ENCODE data around the gene VENTX. TPM values are rescaled to one million over a fixed set of nuclear protein-coding genes. Genes with fewer than 3 reads are reported as not detected.
"Not testable (repeated sequence)": the region's sequence is repeated elsewhere in the genome, so short reads cannot be mapped to it uniquely, and the experiment has no call there.

Gene VENTX
- total RNA-seq, 2 donors from 2014 or later: 0.44 to 0.63 TPM

DNA sequence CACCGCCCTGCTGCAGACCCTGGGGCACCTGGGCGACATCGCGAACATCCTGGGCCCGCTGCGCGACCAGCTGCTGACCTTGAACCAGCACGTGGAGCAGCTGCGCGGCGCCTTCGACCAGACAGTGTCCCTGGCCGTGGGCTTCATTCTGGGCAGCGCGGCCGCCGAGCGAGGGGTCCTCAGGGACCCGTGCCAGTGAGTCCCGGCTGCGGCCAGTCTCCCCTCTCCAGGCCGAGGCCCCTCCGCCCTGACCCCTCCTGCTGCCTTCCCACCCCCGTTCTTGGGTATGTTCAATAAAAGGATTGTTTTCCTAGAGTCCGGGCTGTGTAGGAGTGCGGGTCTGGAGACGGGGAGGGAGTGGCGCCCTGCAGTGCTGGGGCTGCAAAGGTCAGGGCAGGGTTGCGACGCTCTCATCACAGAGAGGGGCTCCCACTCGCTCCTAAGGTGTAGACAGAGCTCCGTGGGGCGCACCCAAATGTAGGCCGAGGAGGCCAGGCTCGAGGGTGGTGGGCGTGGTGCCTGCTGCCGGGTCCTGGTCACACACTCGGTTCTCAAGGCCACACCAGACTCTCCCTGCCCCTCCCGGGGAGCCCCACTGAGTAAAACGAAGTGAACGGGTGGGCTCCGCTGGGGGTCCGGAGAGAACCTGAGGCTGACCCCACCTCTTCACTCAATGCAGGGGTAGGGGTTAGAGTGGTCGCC is 6.3 kb upstream of the VENTX start:
- Histone ChIP-seq H3K4me1 (peaks cover 0 to 20% of the 10 kb centered on the region in 2 donors), H3K36me3 (no peaks in the 10 kb centered on the region), H3K27ac (no peak overlapping the region), H3K4me3 (no peak overlapping the region), H3K9me3 (no peaks in the 10 kb centered on the region), H3K27me3 (peaks cover 5 to 19% of the 10 kb centered on the region in 2 donors)
- no peak for DNase-seq (ENCODE audit: low spot score)
- TF ChIP-seq, protein P1, sequence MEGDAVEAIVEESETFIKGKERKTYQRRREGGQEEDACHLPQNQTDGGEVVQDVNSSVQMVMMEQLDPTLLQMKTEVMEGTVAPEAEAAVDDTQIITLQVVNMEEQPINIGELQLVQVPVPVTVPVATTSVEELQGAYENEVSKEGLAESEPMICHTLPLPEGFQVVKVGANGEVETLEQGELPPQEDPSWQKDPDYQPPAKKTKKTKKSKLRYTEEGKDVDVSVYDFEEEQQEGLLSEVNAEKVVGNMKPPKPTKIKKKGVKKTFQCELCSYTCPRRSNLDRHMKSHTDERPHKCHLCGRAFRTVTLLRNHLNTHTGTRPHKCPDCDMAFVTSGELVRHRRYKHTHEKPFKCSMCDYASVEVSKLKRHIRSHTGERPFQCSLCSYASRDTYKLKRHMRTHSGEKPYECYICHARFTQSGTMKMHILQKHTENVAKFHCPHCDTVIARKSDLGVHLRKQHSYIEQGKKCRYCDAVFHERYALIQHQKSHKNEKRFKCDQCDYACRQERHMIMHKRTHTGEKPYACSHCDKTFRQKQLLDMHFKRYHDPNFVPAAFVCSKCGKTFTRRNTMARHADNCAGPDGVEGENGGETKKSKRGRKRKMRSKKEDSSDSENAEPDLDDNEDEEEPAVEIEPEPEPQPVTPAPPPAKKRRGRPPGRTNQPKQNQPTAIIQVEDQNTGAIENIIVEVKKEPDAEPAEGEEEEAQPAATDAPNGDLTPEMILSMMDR (IDR thresholded peaks at IDR 0.05): no peak

DNA sequence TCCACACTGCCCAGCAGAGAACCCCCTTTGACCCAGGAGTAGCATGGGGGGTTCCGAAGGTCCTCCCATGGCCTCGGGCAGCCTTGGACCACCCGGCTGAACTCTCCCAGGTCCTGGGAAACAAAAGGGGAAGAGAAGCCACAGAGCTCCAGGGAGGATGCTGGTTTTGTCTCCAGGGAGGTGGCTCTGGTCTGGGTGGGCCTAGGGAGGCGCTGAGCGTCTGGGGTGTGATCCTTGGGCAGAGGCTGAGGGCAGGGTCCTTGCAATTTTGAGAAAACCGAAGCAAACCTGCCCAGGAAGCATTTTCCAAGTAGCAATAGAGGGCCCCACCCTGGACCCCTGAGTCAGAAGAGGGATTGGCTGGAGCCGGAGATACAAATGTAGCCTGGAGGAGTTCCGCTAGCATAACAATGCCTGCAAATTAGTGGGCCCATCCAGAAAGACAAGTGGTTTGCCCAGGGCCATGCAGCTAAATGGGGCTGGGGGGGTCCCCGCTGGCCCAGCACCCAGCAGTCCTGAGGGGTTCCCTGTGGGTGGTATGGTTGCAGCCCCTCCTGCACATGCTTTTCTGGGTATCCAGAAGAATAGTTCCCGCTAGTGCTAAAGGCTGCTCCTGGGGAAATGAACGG is 5.6 kb upstream of the VENTX start:
- H3K27me3 ChIP-seq: peaks cover 6 to 25% of the 10 kb centered on the region in 2 donors
- no peak overlapping the region for H3K27ac ChIP-seq
- TF ChIP-seq, protein P1 (IDR thresholded peaks at IDR 0.05): no peak
- no peaks in the 10 kb centered on the region for H3K36me3 ChIP-seq
- H3K4me1 ChIP-seq: peaks cover 0 to 27% of the 10 kb centered on the region in 2 donors
- no peak overlapping the region for H3K4me3 ChIP-seq
- H3K9me3 ChIP-seq: no peaks in the 10 kb centered on the region
- no peak for DNase-seq (ENCODE audit: low spot score)

DNA sequence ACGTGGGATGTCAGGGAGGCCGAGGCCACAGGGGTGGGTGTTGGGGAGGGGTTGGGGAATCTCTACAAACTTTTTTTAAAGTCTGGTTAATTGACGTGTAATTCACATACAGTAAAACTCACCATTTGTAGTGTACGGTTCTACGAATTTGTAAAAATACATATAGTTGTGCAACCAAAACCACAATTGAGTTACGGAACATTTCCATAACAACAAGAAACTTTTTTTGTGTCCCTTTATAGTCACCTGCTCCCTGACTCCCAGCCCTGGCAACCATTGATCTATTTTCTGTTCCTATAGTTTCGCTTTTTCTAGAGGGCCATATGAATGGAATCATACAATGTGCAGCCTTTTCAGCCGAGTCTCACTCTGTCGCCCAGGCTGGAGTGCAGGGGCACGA is 2.9 kb upstream of the VENTX start:
- H3K27ac ChIP-seq; H3K4me3 ChIP-seq; H3K36me3 ChIP-seq; H3K9me3 ChIP-seq; DNase-seq (ENCODE audit: low spot score): not testable (repeated sequence)
- Histone ChIP-seq H3K27me3 (peaks cover 6 to 37% of the 10 kb centered on the region in 2 donors), H3K4me1 (peaks cover 0 to 35% of the 10 kb centered on the region in 2 donors)

DNA sequence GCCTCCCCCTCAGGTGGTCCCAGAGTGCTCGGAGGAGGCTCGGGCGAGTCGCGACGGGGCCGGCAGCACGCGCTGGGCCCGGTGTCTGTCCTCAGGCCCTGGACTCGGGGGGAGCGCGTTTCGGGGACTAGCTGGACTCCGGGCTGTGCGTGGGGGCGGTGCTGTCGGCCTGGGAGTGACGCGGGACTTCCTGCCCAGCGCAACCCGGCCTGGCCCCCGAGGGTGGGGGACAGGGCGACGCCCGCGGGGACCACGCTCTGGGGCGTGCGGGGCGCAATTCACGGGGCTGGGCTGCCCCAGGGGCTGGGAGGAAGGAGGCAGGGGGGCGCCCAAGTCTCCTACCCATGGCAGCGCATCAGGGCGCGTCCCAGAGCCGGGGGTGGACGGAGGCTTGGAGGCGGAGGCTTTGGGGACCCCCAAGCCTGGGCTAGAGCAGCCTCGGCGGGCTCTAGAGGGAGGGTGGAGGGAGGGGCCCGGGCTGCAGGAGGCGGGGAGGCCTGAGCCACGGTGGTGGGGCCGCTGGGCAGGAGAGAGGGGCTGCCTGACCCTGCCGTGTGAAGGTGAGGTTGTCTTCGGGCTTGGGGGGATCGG is 2.3 kb upstream of the VENTX start:
- H3K27ac ChIP-seq: peak overlapping the region in 1 of 2 donors; percentile 36
- no peak for DNase-seq (ENCODE audit: low spot score)
- TF ChIP-seq, protein P1 (IDR thresholded peaks at IDR 0.05): no peak
- H3K4me3 ChIP-seq: peak overlapping the region; percentile 4 to 42
- H3K27me3 ChIP-seq: peaks cover 6 to 34% of the 10 kb centered on the region in 2 donors
- H3K4me1 ChIP-seq: peaks cover 0 to 33% of the 10 kb centered on the region in 2 donors
- no peaks in the 10 kb centered on the region for H3K9me3 ChIP-seq
- no peaks in the 10 kb centered on the region for H3K36me3 ChIP-seq

DNA sequence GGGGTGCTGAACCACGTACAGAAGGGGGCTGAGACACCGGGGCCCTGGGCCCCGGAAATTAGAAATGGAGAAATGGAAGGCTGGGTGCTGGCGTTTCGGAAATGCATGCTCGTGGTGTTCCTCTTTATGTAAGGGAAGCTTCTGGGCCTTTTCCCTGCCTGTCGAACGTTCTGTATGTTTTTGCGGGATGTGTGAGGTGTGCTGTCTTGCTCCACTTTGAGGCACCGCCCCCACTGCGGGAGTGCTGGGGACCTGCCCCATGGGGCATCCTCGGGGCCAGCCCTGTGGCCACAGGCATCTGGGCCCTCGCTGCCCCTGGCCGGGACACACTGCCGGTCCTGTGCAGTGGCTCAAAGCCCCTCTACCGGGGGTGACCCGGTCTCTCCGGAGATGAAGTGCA is 1.7 kb upstream of the VENTX start:
- no peak for DNase-seq (ENCODE audit: low spot score)
- TF ChIP-seq, protein P1 (IDR thresholded peaks at IDR 0.05): no peak
- Histone ChIP-seq H3K4me1 (peaks cover 0 to 33% of the 10 kb centered on the region in 2 donors), H3K27me3 (peaks cover 6 to 31% of the 10 kb centered on the region in 2 donors), H3K4me3 (peak overlapping the region in 1 of 2 donors; percentile 42), H3K9me3 (no peaks in the 10 kb centered on the region), H3K27ac (no peak overlapping the region), H3K36me3 (no peaks in the 10 kb centered on the region)

Data from right atrium auricular region (tissue), 2 donors.